Measurements from ENCODE around the gene ANXA11.

GRCh38 chr10:80155696-80156215 is 49.6 kb downstream of the ANXA11 start:
- TF ChIP-seq CTCF (IDR thresholded peaks at IDR 0.05) (no peak), POLR2A (IDR thresholded peaks at IDR 0.05) (no peak)
